NCI-H2107 treated with DMSO at 0.1 percent for 48 hours (cell line): ENCODE measurements around the gene EXOC3.
A peak's percentile ranks its signal among the peaks of the same experiment; 100 is the strongest.
"Not testable (repeated sequence)": the region's sequence is repeated elsewhere in the genome, so short reads cannot be mapped to it uniquely, and the experiment has no call there.

ENCODE experiments used
- DNase-seq: peaks from one replicate; lab custom pipeline; 2025; ENCODE audit not compliant: unreplicated experiment; lab: John Stamatoyannopoulos, UW

The EXOC3 gene

DNA sequence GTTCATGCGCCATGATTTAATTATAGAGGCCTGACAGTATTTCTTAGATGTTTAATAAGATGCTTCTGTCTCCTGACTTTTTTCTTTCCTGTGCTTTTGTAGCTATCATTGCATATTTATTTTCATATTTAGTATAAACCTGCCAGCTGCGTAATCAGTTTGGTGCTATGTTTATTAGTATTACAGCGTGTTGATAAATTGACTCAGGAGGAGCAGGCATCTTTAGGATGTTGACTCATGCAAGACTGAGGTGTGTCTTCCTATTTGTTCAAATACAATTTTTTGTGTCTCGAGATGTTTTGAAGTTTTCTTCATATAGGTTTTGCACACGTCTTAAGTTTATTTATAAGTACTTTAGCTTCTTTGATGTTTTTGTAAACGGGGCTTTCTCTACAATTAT is 35.9 kb upstream of the EXOC3 start:
- DNase-seq: no peak

DNA sequence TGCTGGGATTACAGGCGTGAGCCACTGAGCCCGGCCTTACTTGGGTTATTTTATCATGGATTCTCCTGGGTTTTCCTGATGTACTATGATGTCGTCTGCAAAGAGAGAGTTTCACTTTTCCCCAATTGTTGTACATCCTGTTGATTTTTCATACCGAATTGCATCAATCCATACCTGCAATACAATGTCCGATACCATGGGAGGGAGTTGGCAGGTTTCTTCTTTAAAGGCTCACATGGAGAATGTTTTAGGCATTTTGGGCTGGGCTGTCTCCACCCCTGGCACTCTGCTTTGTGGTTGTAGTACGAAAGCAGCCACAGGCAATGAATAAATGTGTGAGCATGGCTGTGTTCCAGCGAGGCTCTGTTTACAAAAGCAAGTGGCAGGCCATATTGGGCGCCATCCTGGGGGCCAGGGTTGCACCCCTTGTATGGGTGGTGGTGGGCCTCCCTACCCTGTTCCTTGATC is 35.1 kb upstream of the EXOC3 start:
- DNase-seq: no peak

- no peak for DNase-seq
These were observed 32.0 kb upstream of the EXOC3 start for GRCh38 chr5:410911-411517.

GRCh38 chr5:411728-412127 is 31.2 kb upstream of the EXOC3 start:
- no peak for DNase-seq

- not testable (repeated sequence) for DNase-seq
These were observed 27.7 kb upstream of the EXOC3 start for GRCh38 chr5:414991-415927.

DNA sequence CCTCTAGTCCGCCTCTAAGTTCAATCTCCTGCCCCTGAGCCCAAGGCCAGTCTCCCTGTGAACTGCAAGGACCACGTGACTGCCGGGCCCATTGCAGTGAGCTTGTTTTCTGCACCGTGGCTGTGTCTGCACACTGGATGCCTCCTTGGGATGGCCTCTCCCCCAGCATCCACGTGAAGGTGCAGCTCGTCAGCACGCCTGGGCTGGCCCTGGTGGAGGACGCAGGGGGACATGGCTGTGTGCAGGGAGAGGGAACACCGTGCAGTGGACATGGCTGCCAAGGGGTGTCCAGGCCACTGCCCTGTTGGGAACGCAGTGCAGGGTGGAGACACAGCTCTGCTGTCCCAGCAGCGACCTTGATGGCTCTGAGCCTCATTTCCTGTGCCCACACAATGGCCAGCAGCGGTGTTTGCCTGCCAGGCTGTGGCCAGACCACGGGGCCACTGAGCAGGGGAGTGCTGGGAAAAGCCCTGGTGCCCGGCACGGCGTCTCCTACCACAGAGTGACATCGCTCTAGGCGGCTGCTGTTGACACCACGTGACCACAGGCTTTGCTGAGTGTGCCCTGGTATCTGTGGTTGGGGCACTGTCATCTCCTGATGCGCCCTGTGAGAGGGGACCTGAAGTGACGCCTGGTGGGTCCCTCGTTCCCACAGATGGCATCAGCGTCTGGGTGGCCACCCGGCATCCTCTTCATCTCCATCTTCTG is 26.9 kb upstream of the EXOC3 start:
- DNase-seq: no peak

GRCh38 chr5:416636-416960 is 26.4 kb upstream of the EXOC3 start:
- DNase-seq: no peak

- no peak for DNase-seq
These were observed 25.4 kb upstream of the EXOC3 start for GRCh38 chr5:417301-418161.

DNA sequence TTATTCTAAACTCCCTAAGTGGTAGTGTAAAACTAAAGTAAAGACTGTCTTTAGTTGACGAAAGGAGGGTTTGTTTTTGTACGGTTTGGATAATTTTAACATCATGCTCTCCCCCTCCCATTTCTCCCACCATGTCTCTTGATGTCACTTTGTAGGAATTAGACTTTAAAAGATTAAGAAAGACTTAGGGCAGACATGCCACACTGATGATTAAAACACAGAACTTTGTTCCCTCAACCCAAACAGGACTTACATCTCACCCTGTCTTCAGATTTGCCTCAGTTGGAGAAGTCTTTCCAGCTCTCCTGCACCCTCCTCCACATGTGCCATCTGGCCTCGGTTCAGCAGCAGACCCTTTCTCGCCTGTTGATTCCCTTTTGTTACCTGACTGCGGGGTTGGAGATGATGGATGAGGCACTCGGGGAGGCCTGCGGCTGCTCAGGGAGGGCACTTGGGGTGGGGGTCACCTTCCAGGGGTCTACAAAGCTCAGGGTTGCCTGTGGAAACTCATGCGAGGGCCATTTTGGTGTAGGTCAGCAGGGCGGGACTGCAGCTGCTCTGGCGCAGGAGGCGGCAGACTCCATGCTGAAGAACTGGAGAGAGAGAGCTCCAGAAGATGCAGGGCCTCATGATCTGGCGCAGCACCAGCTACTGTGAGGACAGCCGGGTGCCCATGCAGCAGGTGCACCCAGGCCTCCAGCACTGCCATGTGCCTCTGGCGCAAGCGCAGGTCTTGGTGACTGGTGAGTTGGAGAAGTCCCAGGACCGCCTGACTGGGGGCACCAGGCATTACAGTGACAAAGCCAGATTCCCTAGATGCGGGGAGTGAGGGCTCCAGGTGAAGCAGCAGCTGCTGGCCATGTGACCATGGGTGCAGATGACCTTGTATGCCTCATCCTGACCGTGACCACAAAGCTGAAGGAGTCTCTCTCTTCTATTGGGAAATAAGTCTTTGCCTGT is 24.5 kb upstream of the EXOC3 start:
- no peak for DNase-seq

GRCh38 chr5:419970-420369 is 23.0 kb upstream of the EXOC3 start:
- no peak for DNase-seq

GRCh38 chr5:420632-421286 is 22.2 kb upstream of the EXOC3 start:
- no peak for DNase-seq

DNA sequence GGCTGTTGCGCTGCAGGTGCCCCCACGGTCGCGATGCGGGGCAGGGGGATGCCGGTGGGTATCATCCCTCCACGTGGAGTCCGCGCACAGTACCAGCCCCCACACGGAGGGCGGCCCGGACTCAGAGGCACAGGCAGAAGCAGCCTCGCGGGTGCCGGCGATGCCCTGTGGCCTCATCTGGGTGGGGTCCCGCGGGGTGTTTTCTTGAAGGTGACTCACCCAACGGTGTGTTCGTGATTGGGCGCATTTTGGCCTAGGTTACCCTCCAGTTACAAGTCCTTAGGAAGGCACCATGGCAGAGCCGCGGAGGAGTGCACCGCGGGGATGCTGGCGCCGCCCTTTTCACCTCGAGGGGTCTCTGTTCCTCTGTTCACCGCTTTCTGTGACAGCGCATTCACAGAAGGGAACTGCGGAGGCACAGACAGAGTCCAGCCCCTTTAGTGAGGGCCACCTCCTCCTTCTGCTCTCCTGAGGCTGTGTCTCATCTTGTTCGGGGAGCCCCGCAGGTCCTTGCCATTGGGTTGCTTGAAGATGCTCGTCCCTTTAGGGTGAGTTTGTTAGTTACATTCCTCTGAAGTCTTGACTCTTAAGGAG is 21.6 kb upstream of the EXOC3 start:
- DNase-seq: no peak

DNA sequence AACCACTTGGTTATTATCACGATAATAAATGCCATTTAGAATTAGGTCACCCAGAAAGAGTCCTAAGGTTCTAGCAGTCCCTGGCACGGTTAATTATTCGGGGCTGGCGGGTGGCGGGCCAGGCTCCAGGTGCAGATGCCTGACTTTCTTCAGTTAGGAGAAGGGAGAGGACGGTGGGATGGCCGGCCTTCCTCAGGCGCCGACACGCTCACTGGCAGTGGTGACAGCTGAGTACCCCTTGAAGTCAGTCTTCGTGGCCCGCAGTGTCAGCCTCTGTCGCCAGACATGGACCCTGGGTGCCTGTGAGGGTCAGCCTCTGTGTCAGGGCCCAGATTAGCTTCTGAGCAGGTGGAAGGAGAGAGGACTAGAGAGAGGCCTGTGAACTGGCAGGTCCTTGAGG is 21.1 kb upstream of the EXOC3 start:
- DNase-seq: no peak

- no peak for DNase-seq
These were observed 20.4 kb upstream of the EXOC3 start for GRCh38 chr5:422323-423232.

GRCh38 chr5:423233-423565 is 19.8 kb upstream of the EXOC3 start:
- peak; percentile 11 for DNase-seq

GRCh38 chr5:423626-424261 is 19.2 kb upstream of the EXOC3 start:
- DNase-seq: no peak

DNA sequence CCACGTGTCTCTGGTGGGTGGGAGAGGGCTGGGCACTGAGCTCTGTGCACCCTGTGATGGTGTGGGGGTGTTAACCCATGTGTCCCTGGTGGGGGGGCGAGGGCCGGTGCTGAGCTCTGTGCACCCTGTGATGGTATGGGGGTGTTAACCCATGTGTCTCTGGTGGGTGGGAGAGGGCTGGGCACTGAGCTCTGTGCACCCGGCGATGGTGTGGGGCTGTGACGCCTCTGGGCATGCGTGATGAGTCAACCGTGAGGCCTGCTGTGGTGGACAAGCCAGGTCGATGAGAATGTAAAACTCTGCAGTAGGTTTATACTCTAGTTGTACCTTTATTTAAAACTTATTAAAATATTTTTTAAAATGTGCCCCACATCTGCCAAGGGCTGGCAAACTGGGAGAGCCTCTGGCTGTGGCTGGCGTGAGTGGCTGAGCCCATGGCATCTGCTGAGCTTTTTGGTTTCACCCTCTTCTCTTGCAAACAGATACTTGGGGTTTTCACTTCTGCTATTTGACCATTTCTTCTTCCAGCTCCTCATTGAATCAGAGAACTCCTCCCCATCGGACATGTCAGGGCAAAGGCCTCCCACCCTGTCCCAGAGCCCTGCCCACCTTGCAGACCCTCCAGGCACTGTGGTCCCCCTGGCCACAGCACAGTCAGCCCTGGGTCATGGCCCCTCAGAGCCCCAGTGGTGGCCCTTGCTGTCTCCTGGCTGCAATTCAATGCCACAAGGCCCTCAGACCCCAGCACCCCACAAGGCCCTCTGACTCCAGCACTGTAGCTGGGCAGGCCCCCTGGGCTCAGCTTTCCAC is 18.5 kb upstream of the EXOC3 start:
- no peak for DNase-seq
